DND-41 (cell line): ENCODE data around the gene ASB8.

ENCODE experiments used
- ATAC-seq: fragments of 200-7000 bp; cut with Tn5 transposase; 3 replicates; pipeline ENCODE4 v1.9.1; 2021; ENCODE audit warnings: low read depth; ENCODE audit not compliant: insufficient read depth
- DNase-seq: peaks from one replicate; pipeline ENCODE4 v3.0.0-alpha.2; 2020
- H2AFZ ChIP-seq: 2 replicates; pipeline ENCODE4 v1.6.0; 2012; ENCODE audit warnings: low read depth, low read length
- H3K27ac ChIP-seq: 2 replicates; pipeline ENCODE4 v1.5.1; 2012; ENCODE audit warnings: low read length, inconsistent platforms
- H3K27me3 ChIP-seq: fragments of 200-600 bp; sonication (generic); 2 replicates; pipeline ENCODE4 v1.6.0; 2012; ENCODE audit warnings: low read length, mild to moderate bottlenecking, inconsistent platforms; ENCODE audit not compliant: insufficient read depth, poor library complexity
- H3K36me3 ChIP-seq: 2 replicates; pipeline ENCODE4 v1.5.1; 2012; ENCODE audit warnings: low read length, inconsistent platforms; ENCODE audit not compliant: insufficient read depth
- H3K4me1 ChIP-seq: 2 replicates; pipeline ENCODE4 v1.5.1; 2012; ENCODE audit warnings: mild to moderate bottlenecking, low read length; ENCODE audit not compliant: insufficient read depth
- H3K4me2 ChIP-seq: 2 replicates; pipeline ENCODE4 v1.6.0; 2012; ENCODE audit warnings: mild to moderate bottlenecking, moderate library complexity, low read length, inconsistent platforms; ENCODE audit not compliant: insufficient read depth
- H3K4me3 ChIP-seq, 2 experiments: fragments of 200-600 bp in 1 of 2; shearing (Covaris generic) in 1 of 2; 2 replicates each; pipeline ENCODE4 v1.5.1; 2012 to 2016; ENCODE audit warnings: inconsistent platforms in 2 of 2, low read length in 2 of 2, mild to moderate bottlenecking in 2 of 2, low read depth in 1 of 2, moderate library complexity in 1 of 2
- H3K79me2 ChIP-seq: 2 replicates; pipeline ENCODE4 v1.6.0; 2012; ENCODE audit warnings: low read length, inconsistent platforms; ENCODE audit not compliant: insufficient read depth
- H3K9ac ChIP-seq: 2 replicates; pipeline ENCODE4 v1.6.0; 2012; ENCODE audit warnings: low read depth, mild to moderate bottlenecking, inconsistent platforms, low read length, moderate library complexity
- H3K9me3 ChIP-seq: 2 replicates; pipeline ENCODE4 v1.5.1; 2012; ENCODE audit warnings: low read length, moderate library complexity, mild to moderate bottlenecking, inconsistent platforms; ENCODE audit not compliant: insufficient read depth, severe bottlenecking
- H4K20me1 ChIP-seq: 2 replicates; pipeline ENCODE4 v1.6.0; 2012; ENCODE audit warnings: low read length; ENCODE audit not compliant: insufficient read depth
- EZH2 ChIP-seq: IDR thresholded peaks from 3 replicates; pipeline ENCODE4 v1.6.1; 2012; ENCODE audit warnings: borderline replicate concordance, low read depth, mild to moderate bottlenecking, moderate library complexity, low read length, inconsistent platforms; ENCODE audit not compliant: severe bottlenecking
- TF ChIP-seq, protein P1 (sequence below): IDR thresholded peaks from 2 replicates; pipeline ENCODE4 v1.5.1; 2012; ENCODE audit warnings: borderline replicate concordance, low read length, moderate library complexity, mild to moderate bottlenecking; ENCODE audit not compliant: poor library complexity, severe bottlenecking; ENCODE audit errors: extremely low read depth

Gene ASB8

DNA sequence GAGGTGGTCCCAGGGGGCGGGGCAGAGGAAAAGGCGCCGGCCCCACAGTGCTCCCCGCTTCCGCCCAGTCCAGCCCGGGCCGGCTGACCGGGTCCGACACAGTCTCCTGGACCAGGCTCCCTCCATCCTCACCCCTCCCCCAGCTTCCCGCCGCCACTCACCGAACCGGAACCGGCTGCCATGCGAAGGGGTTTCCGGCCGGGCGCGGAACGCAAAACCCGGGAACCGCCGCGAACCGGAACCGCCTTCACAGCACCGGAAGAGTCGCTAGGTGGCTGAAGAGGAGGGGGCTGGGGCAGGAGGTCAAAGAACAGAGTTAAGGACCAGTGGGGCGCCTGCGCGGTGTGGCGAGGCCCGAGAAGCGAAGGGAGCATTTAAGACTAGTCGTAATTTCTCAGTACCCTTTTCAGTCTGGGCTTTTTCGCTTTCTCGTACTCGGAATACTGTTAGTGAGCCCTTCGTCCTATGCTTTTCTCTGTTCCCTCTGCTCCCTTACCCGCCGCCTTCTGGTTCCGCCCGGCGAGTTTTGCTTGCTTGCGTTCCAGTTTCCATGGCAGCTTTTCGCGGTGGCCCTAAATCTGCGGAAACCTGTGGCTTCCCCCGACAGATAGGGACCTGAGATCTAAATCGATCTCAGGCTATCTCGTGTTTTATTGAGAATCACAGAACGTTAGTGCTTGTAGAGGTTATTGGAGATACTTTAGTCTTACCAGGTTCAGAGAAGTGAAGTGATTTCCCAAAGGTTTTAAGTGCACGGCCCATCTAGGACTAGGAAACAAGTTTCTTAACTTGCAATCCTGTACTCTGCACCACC lies 51.2 kb downstream of the ASB8 start, which contains the start of gene SENP1:
SENP1 (minus strand) TSS at position 213 of the 814 bp plus-strand sequence. CDS start 4,607 bp downstream, outside the sequence.
- Histone ChIP-seq H2AFZ (peak within 1 kb of the TSS; percentile 96), H3K4me3 (peak within 1 kb of the TSS; percentile 78 to 90), H3K9me3 (no peaks in the 10 kb centered on the region), H3K27me3 (no peaks in the 10 kb centered on the region), H3K9ac (peak within 1 kb of the TSS; percentile 84), H3K79me2 (peaks cover 54% of the 10 kb centered on the region), H3K4me1 (peaks cover 38% of the 10 kb centered on the region), H3K4me2 (peak within 1 kb of the TSS; percentile 86), H3K27ac (peak within 1 kb of the TSS; percentile 94), H3K36me3 (no peaks in the 10 kb centered on the region; the same call in 1 of the 2 replicates), H4K20me1 (0 out of 2 replicates have a peak, but pooled peaks cover 3% of the 10 kb centered on the region)
- ATAC-seq (peak; percentile 88), DNase-seq (peak; percentile 91)
- no peak for TF ChIP-seq EZH2
- TF ChIP-seq, protein P1, sequence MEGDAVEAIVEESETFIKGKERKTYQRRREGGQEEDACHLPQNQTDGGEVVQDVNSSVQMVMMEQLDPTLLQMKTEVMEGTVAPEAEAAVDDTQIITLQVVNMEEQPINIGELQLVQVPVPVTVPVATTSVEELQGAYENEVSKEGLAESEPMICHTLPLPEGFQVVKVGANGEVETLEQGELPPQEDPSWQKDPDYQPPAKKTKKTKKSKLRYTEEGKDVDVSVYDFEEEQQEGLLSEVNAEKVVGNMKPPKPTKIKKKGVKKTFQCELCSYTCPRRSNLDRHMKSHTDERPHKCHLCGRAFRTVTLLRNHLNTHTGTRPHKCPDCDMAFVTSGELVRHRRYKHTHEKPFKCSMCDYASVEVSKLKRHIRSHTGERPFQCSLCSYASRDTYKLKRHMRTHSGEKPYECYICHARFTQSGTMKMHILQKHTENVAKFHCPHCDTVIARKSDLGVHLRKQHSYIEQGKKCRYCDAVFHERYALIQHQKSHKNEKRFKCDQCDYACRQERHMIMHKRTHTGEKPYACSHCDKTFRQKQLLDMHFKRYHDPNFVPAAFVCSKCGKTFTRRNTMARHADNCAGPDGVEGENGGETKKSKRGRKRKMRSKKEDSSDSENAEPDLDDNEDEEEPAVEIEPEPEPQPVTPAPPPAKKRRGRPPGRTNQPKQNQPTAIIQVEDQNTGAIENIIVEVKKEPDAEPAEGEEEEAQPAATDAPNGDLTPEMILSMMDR: no peak

DNA sequence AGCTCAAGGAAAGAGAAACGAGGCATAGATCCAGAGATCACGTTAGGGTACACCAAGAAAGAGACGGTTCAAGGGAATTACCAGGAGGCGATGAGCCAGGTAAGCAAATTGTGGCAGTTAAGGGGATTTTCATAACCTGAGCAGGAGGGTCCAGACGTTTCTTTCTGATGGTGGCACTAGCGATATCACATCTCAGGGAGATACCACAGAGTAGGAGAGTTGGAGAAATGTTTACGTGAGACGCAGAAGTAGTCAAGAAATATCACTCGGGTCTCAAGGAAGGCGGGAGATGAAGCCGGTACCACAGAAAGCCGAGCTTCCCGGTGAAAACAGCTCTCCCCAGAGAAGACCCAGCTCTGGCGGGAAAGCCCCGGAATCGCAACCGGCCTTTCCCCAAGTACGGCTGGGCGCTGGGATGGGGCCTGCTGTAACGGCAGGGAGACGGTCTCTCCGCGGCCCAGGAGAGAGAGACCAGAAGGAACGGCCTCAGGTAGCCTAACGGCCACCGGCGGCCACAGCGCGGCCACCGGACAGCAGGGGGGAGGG lies 51.9 kb downstream of the ASB8 start:
- Histone ChIP-seq H3K27ac (peak overlapping the region; percentile 94), H3K9ac (peak overlapping the region; percentile 84), H3K4me3 (peak overlapping the region; percentile 78 to 90), H3K79me2 (peaks cover 61% of the 10 kb centered on the region), H3K9me3 (no peaks in the 10 kb centered on the region), H3K4me1 (peaks cover 38% of the 10 kb centered on the region), H2AFZ (peak overlapping the region; percentile 96), H3K27me3 (no peaks in the 10 kb centered on the region), H4K20me1 (0 out of 2 replicates have a peak, but pooled peaks cover 3% of the 10 kb centered on the region), H3K36me3 (no peaks in the 10 kb centered on the region; the same call in 1 of the 2 replicates), H3K4me2 (peak overlapping the region; percentile 86)
- ATAC-seq (peak; percentile 46), DNase-seq (peak; percentile 44)
- TF ChIP-seq, protein P1: no peak
- TF ChIP-seq EZH2: no peak

DNA sequence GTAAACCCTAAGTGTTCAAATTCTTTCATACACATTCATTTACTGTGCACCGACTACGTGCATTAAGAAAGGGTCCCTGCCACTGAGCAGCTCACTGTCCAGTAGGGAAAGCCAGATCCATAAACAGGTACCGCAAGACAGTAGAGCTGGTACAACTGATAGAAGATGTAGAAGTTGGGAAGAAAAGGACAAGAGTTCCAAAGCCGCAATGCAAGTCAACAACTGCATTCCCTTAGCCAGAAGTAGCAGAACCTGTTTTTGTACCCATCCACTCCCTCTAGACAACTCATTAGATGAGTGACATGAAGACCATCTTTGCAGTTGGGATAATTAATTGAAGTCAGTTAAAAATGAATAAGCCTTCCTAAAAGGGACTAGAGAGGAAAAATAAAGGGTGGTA lies 52.8 kb downstream of the ASB8 start:
- H3K4me3 ChIP-seq: peak overlapping the region; percentile 78 to 90
- peak overlapping the region; percentile 94 for H3K27ac ChIP-seq
- peaks cover 69% of the 10 kb centered on the region for H3K79me2 ChIP-seq
- ATAC-seq (no peak), DNase-seq (no peak)
- H3K9ac ChIP-seq: peak overlapping the region; percentile 84
- H3K27me3 ChIP-seq: no peaks in the 10 kb centered on the region
- TF ChIP-seq, protein P1: no peak
- TF ChIP-seq EZH2: no peak
- peaks cover 3% of the 10 kb centered on the region; the same call in 1 of the 2 replicates for H4K20me1 ChIP-seq
- peaks cover 38% of the 10 kb centered on the region for H3K4me1 ChIP-seq
- H3K9me3 ChIP-seq: no peaks in the 10 kb centered on the region
- peak overlapping the region; percentile 86 for H3K4me2 ChIP-seq
- no peak overlapping the region for H2AFZ ChIP-seq
- H3K36me3 ChIP-seq: peaks cover 3% of the 10 kb centered on the region; the same call in 1 of the 2 replicates
